Stimulated activated CD4-positive, alpha-beta T cell treated with anti-CD3 and anti-CD28 coated beads, Interleukin-1b, Interleukin-23, amount 100 ng/mL, for 4 hours (primary cell): ENCODE results near the gene COG1.

Experiments
- DNase-seq, 2 donors: peaks; one replicate each; pipeline ENCODE4 v3.0.0-alpha.2; 2020; ENCODE audit warnings: low read depth in 2 of 2

COG1 gene

DNA sequence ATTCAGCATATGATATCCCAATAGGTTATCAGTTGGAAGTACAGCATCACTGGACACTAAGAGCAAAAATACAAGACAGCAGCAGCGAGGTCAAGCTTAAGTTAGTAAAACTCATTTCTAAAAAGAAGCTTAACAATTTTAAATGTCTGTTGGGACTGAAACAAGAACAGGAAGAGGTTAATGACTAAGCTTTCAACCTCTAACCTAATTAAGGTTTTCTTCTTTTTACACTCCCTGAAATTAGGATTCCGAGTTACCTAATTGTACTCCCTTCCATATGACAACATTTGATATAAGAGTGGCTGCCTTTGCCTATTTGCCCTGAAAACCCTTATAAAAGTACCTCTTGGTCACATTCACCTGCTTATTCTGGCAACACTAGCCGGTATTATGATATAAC lies 34.5 kb downstream of the COG1 start:
- DNase-seq: no peak

DNA sequence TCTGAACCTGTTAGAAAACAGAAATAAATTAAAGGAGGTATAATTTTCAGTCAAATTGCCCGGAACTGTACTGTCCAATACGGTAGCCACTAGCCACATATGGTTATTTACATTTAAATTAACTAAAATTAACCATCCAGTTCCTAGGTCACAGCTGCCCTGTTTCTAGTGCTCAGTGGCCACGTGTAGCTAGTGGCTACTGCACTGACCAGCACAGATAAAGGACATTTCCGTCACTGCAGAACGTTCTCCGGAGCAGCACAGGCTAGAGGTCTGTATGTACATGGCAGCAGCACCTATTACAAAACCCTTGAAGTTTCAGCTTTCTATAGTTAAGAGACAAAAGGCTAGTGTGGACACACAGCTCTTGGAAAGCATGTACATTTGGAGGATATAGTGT lies 35.1 kb downstream of the COG1 start:
- DNase-seq: no peak

GRCh38 chr17:73228748-73229236 lies 35.9 kb downstream of the COG1 start:
- DNase-seq: no peak

DNA sequence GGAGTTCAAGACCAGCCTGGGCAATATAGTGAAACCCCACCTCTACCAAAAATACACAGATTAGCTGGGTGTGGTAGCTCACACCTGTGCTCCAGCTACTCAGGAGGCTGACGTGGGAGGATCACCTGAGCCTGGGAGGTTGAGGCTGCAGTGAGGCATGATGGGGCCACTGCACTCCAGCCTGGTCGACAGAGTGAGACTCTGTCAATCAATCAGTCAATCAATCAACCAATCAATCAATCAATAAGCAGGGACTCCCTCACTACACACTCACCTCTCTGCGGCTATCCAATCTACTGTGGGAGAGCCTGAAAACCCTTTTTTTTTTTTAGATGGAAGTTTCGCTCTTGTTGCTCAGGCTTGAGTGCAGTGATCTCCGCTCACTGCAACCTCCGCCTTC lies 37.2 kb downstream of the COG1 start:
- DNase-seq: no peak

- no peak for DNase-seq
Measured at GRCh38 chr17:73231395-73231794, 38.5 kb downstream of the COG1 start.

- DNase-seq: peak; percentile 96 to 97
Measured at GRCh38 chr17:73231841-73232586, 39.2 kb downstream of the COG1 start.

DNA sequence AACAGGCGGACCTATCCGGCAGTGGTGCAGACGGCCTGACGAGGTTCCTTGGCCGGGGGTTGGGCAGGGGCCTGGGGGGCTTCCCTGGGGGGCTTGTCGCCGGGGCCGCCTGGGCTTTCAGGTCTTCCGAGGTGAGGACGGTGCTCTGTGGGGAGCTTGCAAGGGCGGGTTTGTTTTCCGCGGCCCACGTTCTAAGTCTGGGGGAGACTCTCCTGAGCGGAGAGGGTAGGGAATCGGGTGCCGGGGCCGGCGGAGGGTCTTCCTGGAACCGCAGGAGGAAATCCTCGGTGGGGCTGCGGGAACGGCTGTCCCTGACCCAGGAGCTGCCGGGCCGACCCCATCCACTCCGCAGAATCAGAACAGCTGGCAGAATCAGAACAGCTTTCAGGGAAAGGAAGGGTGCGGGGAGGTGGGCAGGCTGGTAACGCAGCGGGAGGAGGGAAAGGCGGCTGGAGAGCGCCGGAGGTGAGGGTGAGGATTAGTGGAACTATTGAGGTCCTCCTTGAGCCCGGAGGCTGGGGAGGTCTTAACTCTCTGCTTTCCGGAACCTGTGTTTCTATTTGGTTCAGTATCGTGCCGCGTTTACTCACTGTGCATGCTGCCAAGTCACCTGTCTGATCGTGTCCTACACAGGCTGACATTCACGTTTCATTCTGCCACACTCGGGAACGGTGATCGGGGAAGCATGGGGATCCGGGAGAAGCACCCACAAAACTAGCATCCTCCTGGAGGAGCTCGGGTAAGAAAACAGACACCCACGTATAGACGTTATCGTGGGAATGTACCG lies 39.9 kb downstream of the COG1 start:
- DNase-seq: peak in 1 of 2 donors; percentile 8

DNA sequence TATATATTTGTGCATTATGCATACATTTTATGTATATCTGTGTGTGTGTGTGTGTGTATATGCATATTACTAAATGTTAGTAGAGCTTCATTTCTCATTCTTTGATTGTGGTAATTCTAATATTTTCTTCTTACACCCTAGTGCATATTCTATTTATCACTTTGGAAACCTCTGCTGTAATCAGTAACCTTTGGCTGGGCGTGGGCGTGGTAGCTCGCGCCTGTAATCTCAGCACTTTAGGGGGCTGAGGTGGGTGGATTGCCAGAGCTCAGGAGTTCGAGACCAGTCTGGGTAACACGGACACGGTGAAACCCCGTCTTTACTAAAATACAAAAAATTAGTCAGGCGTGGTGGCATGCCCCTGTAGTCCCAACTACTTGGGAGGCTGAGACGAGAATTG lies 41.9 kb downstream of the COG1 start:
- no peak for DNase-seq

DNA sequence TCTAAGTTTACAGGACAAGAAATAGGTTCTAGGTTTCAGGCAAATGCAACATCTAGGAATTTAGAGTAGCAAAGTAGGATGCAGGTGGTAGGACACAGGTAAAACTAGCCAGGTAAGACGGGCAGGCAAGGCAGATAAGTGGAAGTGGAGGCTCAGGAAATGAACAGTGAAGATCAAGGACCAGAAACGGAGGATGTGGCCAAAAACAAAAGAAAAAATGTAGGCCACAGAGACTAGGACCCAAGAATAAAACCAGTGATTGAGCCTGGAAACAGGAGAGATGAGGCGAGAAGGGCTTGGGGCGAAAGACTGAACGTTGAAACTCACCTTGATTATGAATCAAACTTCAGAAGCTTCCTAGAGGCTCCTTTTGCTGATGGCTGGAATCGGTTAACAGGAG lies 44.9 kb downstream of the COG1 start:
- no peak for DNase-seq

DNA sequence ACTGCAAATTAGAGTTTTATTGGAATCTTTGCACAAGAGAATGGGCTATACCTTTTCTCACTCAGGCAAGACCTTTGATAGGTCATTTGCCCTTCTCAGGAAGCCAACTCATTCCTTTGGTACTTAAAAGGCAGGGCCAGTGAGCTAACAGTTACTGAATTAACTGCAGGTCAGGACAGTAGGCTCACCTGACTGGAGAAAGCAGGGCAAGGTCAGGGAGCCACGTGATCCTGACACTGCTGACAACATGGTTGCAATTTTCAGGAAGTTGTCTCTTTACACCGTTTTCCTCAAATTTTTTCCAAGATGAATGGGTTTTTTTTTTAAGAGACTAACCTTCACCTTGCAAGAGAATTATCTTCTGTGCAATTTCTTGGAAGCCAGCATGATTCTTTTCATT lies 47.7 kb downstream of the COG1 start:
- DNase-seq: no peak

GRCh38 chr17:73247726-73248125 lies 54.9 kb downstream of the COG1 start:
- DNase-seq: no peak

- no peak for DNase-seq
Measured at GRCh38 chr17:73248532-73248931, 55.7 kb downstream of the COG1 start.

DNA sequence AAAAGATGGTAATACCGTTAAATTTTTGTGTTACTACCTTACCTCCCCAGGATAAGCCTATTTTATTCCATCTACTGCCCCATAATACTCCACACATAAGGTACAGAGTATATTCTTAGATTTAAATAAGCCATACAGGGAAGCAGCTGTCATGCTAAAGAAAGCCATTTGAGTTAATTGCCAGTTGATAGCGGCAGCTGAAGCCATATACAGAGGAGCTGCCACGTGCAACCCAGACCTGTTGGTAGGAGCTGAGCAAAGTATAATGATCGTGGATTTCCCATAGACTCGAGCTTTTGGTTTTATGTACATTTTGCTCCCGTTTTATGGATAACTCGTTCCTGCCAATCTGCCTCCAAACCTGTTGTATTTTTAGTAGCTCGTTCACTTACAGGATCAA lies 56.8 kb downstream of the COG1 start:
- DNase-seq: no peak

DNA sequence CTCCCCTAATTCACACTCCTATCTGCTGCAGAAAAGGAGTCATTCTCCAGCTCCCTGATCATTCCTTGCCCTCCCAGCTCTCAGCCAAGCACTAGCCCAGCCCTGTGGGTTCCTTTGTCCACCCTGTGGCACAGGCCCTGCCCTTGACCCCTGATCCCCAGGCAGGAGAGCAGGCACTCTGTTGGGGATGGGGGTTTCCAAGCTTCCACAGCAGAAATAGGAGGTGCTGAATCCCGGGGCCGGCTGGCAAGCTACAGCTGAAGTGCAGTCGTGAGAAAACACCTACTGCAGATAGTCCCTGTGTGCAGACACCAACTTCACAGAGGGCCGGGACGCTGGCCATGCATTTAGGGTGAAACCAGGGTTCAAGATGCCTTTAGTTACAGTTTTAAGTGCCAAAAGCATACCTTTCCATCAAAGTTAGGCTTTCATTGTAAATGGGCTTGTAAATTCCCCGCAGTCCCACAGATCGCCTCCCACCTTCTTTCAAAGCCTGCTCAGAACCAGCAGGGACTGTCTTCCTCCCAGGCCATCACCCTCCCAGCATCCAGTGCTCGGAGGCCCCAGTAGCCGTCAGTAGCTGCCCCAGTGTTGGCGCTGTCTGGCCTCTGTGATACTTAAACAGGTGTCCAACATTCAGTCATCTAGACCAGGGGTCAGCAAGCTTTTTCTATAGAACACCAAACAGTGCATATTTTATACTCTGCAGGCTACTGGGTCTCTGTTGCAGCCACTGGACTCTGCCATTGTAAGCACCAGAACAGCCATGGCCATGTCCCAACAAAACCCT lies 58.2 kb downstream of the COG1 start:
- DNase-seq: no peak

GRCh38 chr17:73251871-73252270 lies 59.0 kb downstream of the COG1 start:
- no peak for DNase-seq

DNA sequence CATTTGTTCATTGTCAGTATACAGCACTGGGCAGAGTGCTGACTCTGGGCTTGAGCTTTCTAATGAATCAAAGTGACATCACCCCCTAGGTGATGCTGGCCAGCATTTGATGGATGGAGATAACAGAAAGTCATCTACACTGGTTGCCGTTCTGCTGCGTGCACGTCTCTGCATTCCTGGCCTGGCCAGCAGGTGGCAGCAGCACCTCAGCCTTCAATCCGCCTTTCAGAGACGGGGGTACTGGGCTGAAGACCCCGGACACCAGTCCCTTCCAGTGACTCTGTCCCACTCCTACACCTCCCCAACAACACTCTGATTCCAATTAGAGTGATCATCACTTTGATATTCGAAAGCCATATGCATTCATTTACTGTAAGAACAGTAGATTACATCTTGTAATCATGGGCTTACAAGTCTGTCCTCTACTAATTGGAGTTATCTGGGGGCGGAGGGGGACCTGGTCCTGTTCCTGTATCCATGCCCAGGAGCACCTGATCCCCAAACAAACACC lies 62.9 kb downstream of the COG1 start:
- DNase-seq: peak; percentile 34 to 46

- no peak for DNase-seq
Measured at GRCh38 chr17:73256220-73256619, 63.4 kb downstream of the COG1 start.

DNA sequence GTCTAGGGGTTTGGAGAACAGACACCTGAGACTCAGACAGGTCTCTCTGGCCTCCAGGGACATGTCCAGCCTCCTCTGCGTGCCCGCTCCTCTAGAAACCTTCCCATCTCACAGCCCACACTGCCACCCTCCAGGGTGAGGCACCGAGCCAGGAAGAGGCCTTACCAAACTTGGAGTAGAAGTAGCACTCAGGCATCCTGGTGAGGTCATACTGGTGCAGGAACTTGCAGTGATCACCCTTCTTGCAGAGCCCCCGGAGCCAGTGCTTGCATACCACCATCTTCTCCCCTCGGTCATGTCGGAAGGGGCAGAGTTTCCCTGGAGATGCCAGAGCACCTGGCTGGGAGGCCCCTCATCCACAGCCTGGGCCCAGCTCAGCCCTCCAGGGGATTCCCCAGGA lies 64.7 kb downstream of the COG1 start:
- no peak for DNase-seq
